Heart right ventricle (tissue), 16 donors: ENCODE measurements around the gene PAQR9. TPM values are rescaled to one million over a fixed set of nuclear protein-coding genes. Genes with fewer than 3 reads are reported as not detected.

Source experiments
- ATAC-seq, 8 donors: fragments of 200-7000 bp; cut with Tn5 transposase; one replicate each; pipeline ENCODE4 v1.9.1; 2020; ENCODE audit warnings: mild to moderate bottlenecking in 8 of 8, moderate library complexity in 8 of 8, moderate number of reproducible peaks in 1 of 8
- DNase-seq, 2 donors: peaks; one replicate each; pipeline ENCODE4 v3.0.0-alpha.2; 2020
- H3K27ac ChIP-seq, 10 donors: fragments of 200-600 bp; sonication (generic) in 2 of 10; one replicate each; pipeline versions ENCODE4 v1.5.0 to v1.8.0; 2020 to 2022; ENCODE audit warnings: mild to moderate bottlenecking in 3 of 10
- H3K27me3 ChIP-seq, 7 donors: fragments of 200-600 bp; one replicate each; pipeline ENCODE4 v1.8.0; 2021 to 2022; ENCODE audit warnings: mild to moderate bottlenecking in 2 of 7
- H3K36me3 ChIP-seq, 9 donors: fragments of 200-600 bp; sonication (generic) in 1 of 9; one replicate each; pipeline versions ENCODE4 v1.5.0 to v1.8.0; 2020 to 2022; ENCODE audit warnings: mild to moderate bottlenecking in 2 of 9
- H3K4me1 ChIP-seq, 9 donors: fragments of 200-600 bp; sonication (generic) in 1 of 9; one replicate each; pipeline versions ENCODE4 v1.5.0 to v1.8.0; 2020 to 2022; ENCODE audit warnings: mild to moderate bottlenecking in 4 of 9
- H3K4me3 ChIP-seq, 10 donors: fragments of 200-600 bp; sonication (generic) in 2 of 10; one replicate each; pipeline versions ENCODE4 v1.5.0 to v1.8.0; 2020 to 2022; ENCODE audit warnings: mild to moderate bottlenecking in 7 of 10, moderate library complexity in 2 of 10
- H3K9me3 ChIP-seq, 11 donors: fragments of 200-600 bp in 10 of 11; sonication (generic) in 2 of 11; one replicate each; pipeline versions ENCODE4 v1.5.0 to v1.8.0; 2013 to 2022; ENCODE audit warnings: mild to moderate bottlenecking in 2 of 11, control low read depth in 1 of 11, moderate library complexity in 1 of 11
- CTCF ChIP-seq, 9 donors: fragments of 200-600 bp; sonication (generic) in 2 of 9; IDR thresholded peaks; one replicate each; pipeline versions ENCODE4 v1.5.0 to v1.8.0; 2021 to 2022; ENCODE audit warnings: antibody characterized with exemption in 9 of 9, mild to moderate bottlenecking in 5 of 9, moderate library complexity in 1 of 9
- WGBS, 2 donors: extraction: QIAGEN DNeasy Blood & Tissue Kit; methylation state at CpG; one replicate each; pipeline ENCODE4 v1.1.7; 2013; ENCODE audit warnings: inconsistent platforms in 1 of 2; 5-methylcytosine and 5-hydroxymethylcytosine counted together
- intact Hi-C, 10 donors: fragments of 100-400 bp; cut with DNase I; formaldehyde crosslinking; loops; one replicate each; pipeline versions ENCODE4 v1.11.1 to v1.14.2; 2022
- polyA plus RNA-seq, 2 donors: library from polyadenylated mRNA; stranded (reverse); fragments of 200-250 nt; gene quantifications; one replicate each; pipeline ENCODE4 v1.2.3, GENCODE V29; 2013
- total RNA-seq, 10 donors: library from RNA; stranded (reverse); fragmentation: NEBNext Ultra II Directional in 3 of 10; extraction: Animal tissue kit (Norgen Biotek cat#: 25700) in 3 of 10; gene quantifications; one replicate each; pipeline versions ENCODE4 v1.2.1 to v1.2.4, GENCODE V29; 2021 to 2023
- donor health status: Arrhythmogenic right ventricular cardiomyopathy.
- donor health status: ischemic (EF 13 %, LVEDD 7.1; RV severe dilation, severe dysfunction).
- donor health status: healthy with polysubstance abuse.
- donor health status: DM: no; HTN: yes; CAD: no.
- donor health status: DM: no; HTN: no; CAD: no.
- donor health status: ischemic (EF 25% LVEDD 6.9; RV normal size, moderate dysfunction).
- donor health status: ischemic (EF 25% LVEDD 5.7; RV mildly dilated, moderate dysfunction).
- donor health status: healthy.
- donor health status: DM: yes; HTN: yes; CAD: no.
- donor health status: Ischemic cardiomyopathy.
- donor health status: ischemic (EF 35%, LVEDD 5.7; RV mildly dilated, moderate dysfunction).
- donor health status: nonischemic (EF 11% LVEDD 7.7; RV severe dilation, severe dysfunction).
- donor health status: DM: yes; HTN: yes; CAD: no.
- donor health status: PGD.
- donor health status: ischemic (EF 29% LVEDD 5.4; RV normal size, mild dysfunction).
- donor health status: nonischemic (EF 23%, LVEDD 6.1; RV moderate dilation, normal function).

Gene PAQR9
- total and polyA plus RNA-seq, 12 donors, result 3.9 to 18.4 (median 14.7) TPM

GRCh38 chr3:142968319-142969025, 5.0 kb upstream of the PAQR9 start:
- WGBS, 2 donors, result 63 to 71% methylated on average over 4 of the region's 4 CpGs
- TF ChIP-seq CTCF (IDR thresholded peaks at IDR 0.05), result no peak
- Histone ChIP-seq H3K4me1 (peaks cover 0 to 18% (median 10%) of the 10 kb centered on the region in 9 donors), H3K27me3 (peaks cover 0 to 36% (median 6%) of the 10 kb centered on the region in 7 donors), H3K4me3 (no peak overlapping the region), H3K27ac (no peak overlapping the region), H3K36me3 (no peaks in the 10 kb centered on the region), H3K9me3 (no peaks in the 10 kb centered on the region)
- intact Hi-C loops, result no loop called here
- DNase-seq, result no peak
- no peak for ATAC-seq

- intact Hi-C loops, result no loop called here
- no peak for TF ChIP-seq CTCF (IDR thresholded peaks at IDR 0.05)
- no peak for ATAC-seq
- Histone ChIP-seq H3K36me3 (no peaks in the 10 kb centered on the region), H3K9me3 (no peaks in the 10 kb centered on the region), H3K4me3 (no peak overlapping the region), H3K27ac (no peak overlapping the region), H3K27me3 (peaks cover 0 to 53% (median 19%) of the 10 kb centered on the region in 7 donors), H3K4me1 (peaks cover 0 to 12% (median under 1%) of the 10 kb centered on the region in 9 donors)
- no peak for DNase-seq
- 99 to 100% methylated on average over 2 of the region's 2 CpGs for WGBS, 2 donors
Measured at GRCh38 chr3:142966808-142967207, 3.3 kb upstream of the PAQR9 start.

- Histone ChIP-seq H3K36me3 (no peaks in the 10 kb centered on the region), H3K4me3 (no peak overlapping the region), H3K27ac (no peak overlapping the region), H3K27me3 (peaks cover 0 to 65% (median 22%) of the 10 kb centered on the region in 7 donors), H3K4me1 (peaks cover 0 to 20% (median 0%) of the 10 kb centered on the region in 9 donors), H3K9me3 (no peaks in the 10 kb centered on the region)
- ATAC-seq (no peak), DNase-seq (no peak)
- 84 to 89% methylated on average over 3 of the region's 3 CpGs for WGBS, 2 donors
- intact Hi-C loops, result no loop called here
- TF ChIP-seq CTCF (IDR thresholded peaks at IDR 0.05), result no peak
Measured at GRCh38 chr3:142965581-142965980, 2.1 kb upstream of the PAQR9 start.

- WGBS, 2 donors, result 1 to 2% methylated on average over 26 to 35 of the region's 35 CpGs
- intact Hi-C loops, result no loop called here
- Histone ChIP-seq H3K9me3 (no peaks in the 10 kb centered on the region), H3K27ac (peak overlapping the region; percentile 61 to 88 (median 80)), H3K4me1 (peaks cover 0 to 41% (median 1%) of the 10 kb centered on the region in 9 donors), H3K36me3 (no peaks in the 10 kb centered on the region), H3K27me3 (peaks cover 0 to 89% (median 28%) of the 10 kb centered on the region in 7 donors), H3K4me3 (peak overlapping the region in 9 of 10 donors; percentile 59 to 72 (median 66))
- ATAC-seq (peak in 6 of 8 donors; percentile 19 to 69 (median 44)), DNase-seq (peak in 1 of 2 donors; percentile 27)
- TF ChIP-seq CTCF (IDR thresholded peaks at IDR 0.05), result peak in 1 of 9 donors; percentile 27
Measured at GRCh38 chr3:142963234-142963515, 299 bp downstream of the PAQR9 start.
